Neural progenitor cell (in vitro differentiated cells): ENCODE measurements around the gene PLA2R1.

Experiments used
- EZH2phosphoT487 ChIP-seq: fragments of 200-600 bp; sonication (generic); IDR thresholded peaks from 2 replicates; pipeline ENCODE4 v1.6.1; 2017; ENCODE audit warnings: antibody characterized with exemption
- TF ChIP-seq, protein P1 (sequence below): fragments of 200-600 bp; sonication (generic); IDR thresholded peaks from 2 replicates; pipeline ENCODE4 v1.5.1; 2017; ENCODE audit warnings: antibody characterized with exemption, mild to moderate bottlenecking

DNA sequence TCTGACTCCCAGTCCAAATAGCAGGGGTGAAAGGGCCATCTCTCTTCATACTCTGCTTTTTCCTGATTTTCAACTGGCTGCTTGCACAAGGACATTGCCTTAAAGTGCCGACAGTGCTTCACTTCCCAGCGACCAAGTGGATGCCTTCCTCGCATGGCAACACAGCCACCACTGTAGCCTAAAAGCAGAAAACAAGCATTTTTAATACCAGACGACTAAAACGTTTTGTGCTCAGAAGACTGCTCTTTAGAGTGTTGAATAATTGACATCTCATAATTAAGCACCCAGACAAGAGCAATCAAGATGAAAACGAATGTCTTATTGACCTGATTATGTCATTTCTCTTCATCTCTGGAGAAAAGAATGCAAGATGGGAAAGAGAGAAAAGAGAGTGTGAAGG, 75.2 kb downstream of the PLA2R1 start:
- TF ChIP-seq, protein P1, sequence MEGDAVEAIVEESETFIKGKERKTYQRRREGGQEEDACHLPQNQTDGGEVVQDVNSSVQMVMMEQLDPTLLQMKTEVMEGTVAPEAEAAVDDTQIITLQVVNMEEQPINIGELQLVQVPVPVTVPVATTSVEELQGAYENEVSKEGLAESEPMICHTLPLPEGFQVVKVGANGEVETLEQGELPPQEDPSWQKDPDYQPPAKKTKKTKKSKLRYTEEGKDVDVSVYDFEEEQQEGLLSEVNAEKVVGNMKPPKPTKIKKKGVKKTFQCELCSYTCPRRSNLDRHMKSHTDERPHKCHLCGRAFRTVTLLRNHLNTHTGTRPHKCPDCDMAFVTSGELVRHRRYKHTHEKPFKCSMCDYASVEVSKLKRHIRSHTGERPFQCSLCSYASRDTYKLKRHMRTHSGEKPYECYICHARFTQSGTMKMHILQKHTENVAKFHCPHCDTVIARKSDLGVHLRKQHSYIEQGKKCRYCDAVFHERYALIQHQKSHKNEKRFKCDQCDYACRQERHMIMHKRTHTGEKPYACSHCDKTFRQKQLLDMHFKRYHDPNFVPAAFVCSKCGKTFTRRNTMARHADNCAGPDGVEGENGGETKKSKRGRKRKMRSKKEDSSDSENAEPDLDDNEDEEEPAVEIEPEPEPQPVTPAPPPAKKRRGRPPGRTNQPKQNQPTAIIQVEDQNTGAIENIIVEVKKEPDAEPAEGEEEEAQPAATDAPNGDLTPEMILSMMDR: no peak
- TF ChIP-seq EZH2phosphoT487: no peak
